Tibial artery (tissue), 4 donors: Measurements from ENCODE around the gene PRR5.

Source experiments
- DNase-seq, 2 donors: peaks; one replicate each; pipeline ENCODE4 v3.0.0-alpha.2; 2019
- H3K27ac ChIP-seq, 2 donors: fragments of 200-600 bp; sonication (generic) in 1 of 2; 1 replicate in 1 of 2; 2 replicates in 1 of 2; pipeline ENCODE4 v1.5.1; 2018 to 2019; ENCODE audit warnings: mild to moderate bottlenecking in 1 of 2
- H3K27me3 ChIP-seq, 2 donors: fragments of 200-600 bp; sonication (generic) in 1 of 2; one replicate each; pipeline versions ENCODE4 v1.5.1 to v1.6.0; 2016 to 2019
- H3K36me3 ChIP-seq, 3 donors: fragments of 200-600 bp; sonication (generic) in 2 of 3; one replicate each; pipeline ENCODE4 v1.5.1; 2016 to 2019; ENCODE audit warnings: mild to moderate bottlenecking in 2 of 3
- H3K4me1 ChIP-seq, 4 donors: fragments of 200-600 bp; sonication (generic) in 2 of 4; 1 replicate in 3 of 4; 2 replicates in 1 of 4; pipeline ENCODE4 v1.5.1; 2016 to 2019
- H3K4me3 ChIP-seq, 2 donors: fragments of 200-600 bp; sonication (generic) in 1 of 2; 1 replicate in 1 of 2; 2 replicates in 1 of 2; pipeline ENCODE4 v1.5.1; 2018 to 2019; ENCODE audit warnings: mild to moderate bottlenecking in 2 of 2
- H3K9me3 ChIP-seq, 3 donors: fragments of 200-600 bp; sonication (generic) in 1 of 3; one replicate each; pipeline ENCODE4 v1.5.1; 2016 to 2019
- CTCF ChIP-seq, 2 experiments: fragments of 200-600 bp in 1 of 2; fragments of 450-650 bp in 1 of 2; IDR thresholded peaks; one replicate each; pipeline ENCODE4 v1.5.1; 2017 to 2019; ENCODE audit warnings: antibody characterized with exemption in 2 of 2, mild to moderate bottlenecking in 1 of 2, moderate library complexity in 1 of 2
- intact Hi-C: fragments of 100-400 bp; cut with DNase I; formaldehyde crosslinking; loops from one replicate; pipeline ENCODE4 v1.15.0; 2023; ENCODE audit warnings: low total_unique reads

The PRR5 gene

GRCh38 chr22:44698531-44699421 lies 3.2 kb upstream of the PRR5 start:
- intact Hi-C loops = loop anchor here (5.0 kb wide), 1 partner anchor 39 kb away; no protein-coding TSS in a partner anchor
- DNase-seq = no peak
- H3K27ac ChIP-seq = peak overlapping the region; percentile 53 to 69

GRCh38 chr22:44700456-44700855 lies 1.5 kb upstream of the PRR5 start:
- Histone ChIP-seq H3K27ac (no peak overlapping the region), H3K27me3 (peaks cover 0 to 48% of the 10 kb centered on the region in 2 donors), H3K4me1 (peaks cover 0 to 33% (median 16%) of the 10 kb centered on the region in 4 donors), H3K36me3 (no peaks in the 10 kb centered on the region), H3K4me3 (no peak overlapping the region), H3K9me3 (no peaks in the 10 kb centered on the region)
- no peak for TF ChIP-seq CTCF (IDR thresholded peaks at IDR 0.05)
- DNase-seq = no peak
- intact Hi-C loops = no loop called here

More at GRCh38 chr22:44698531-44699421, 3.2 kb upstream of the PRR5 start:
- no peaks in the 10 kb centered on the region for H3K9me3 ChIP-seq
- H3K4me3 ChIP-seq = no peak overlapping the region
- TF ChIP-seq CTCF (IDR thresholded peaks at IDR 0.05) = no peak
- peaks cover 0 to 33% (median 16%) of the 10 kb centered on the region in 4 donors for H3K4me1 ChIP-seq
- H3K27me3 ChIP-seq = peaks cover 0 to 39% of the 10 kb centered on the region in 2 donors
- no peaks in the 10 kb centered on the region for H3K36me3 ChIP-seq

DNA sequence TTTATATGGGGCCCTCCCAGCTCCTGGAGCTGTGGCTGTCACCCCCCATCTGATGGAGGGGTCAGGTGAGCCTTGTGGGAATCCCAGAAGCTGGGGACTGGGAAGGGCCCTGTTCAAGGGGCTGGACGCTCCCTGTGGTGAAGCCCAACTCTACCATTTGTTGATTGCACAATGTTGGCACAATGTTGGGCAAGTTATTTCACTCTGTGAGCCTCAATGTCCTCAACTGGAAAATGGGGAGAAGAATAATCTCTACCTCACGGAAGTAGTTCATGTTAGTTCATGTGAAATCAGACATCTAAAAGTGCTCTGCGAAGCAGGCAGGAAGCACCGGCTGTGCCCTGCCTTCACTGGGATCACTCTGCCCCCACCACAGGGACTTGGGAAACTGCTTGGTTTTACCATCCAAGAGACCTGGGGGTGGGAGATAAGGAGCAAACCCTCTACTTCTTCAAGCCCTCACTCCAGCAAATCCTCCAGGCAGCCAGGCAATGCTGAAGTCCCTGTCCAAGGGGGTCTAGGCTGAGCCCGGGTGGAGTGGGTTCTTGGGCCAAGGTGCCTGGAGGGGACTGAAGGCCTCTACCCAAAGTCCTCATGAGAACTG lies 715 bp upstream of the PRR5 start:
- peak overlapping the region in 1 of 2 donors; percentile 57 for H3K27ac ChIP-seq
- peaks cover 0 to 52% of the 10 kb centered on the region in 2 donors for H3K27me3 ChIP-seq
- no peaks in the 10 kb centered on the region for H3K9me3 ChIP-seq
- H3K4me1 ChIP-seq = peaks cover 0 to 33% (median 16%) of the 10 kb centered on the region in 4 donors
- H3K4me3 ChIP-seq = peak overlapping the region; percentile 49 to 67
- no peaks in the 10 kb centered on the region for H3K36me3 ChIP-seq
- TF ChIP-seq CTCF (IDR thresholded peaks at IDR 0.05) = no peak
- intact Hi-C loops = no loop called here
- DNase-seq = no peak

- intact Hi-C loops = no loop called here
- Histone ChIP-seq H3K4me3 (peak overlapping the region; percentile 49 to 67), H3K4me1 (peaks cover 0 to 30% (median 16%) of the 10 kb centered on the region in 4 donors), H3K27me3 (peaks cover 0 to 44% of the 10 kb centered on the region in 2 donors), H3K9me3 (no peaks in the 10 kb centered on the region), H3K36me3 (no peaks in the 10 kb centered on the region), H3K27ac (no peak overlapping the region)
- TF ChIP-seq CTCF (IDR thresholded peaks at IDR 0.05) = no peak
- no peak for DNase-seq
These were observed 635 bp downstream of the PRR5 start for GRCh38 chr22:44702479-44703198.

GRCh38 chr22:44703255-44703870 lies 1.4 kb downstream of the PRR5 start:
- H3K9me3 ChIP-seq = no peaks in the 10 kb centered on the region
- H3K4me3 ChIP-seq = peak overlapping the region in 1 of 2 donors; percentile 67

More at GRCh38 chr22:44703255-44703870, 1.4 kb downstream of the PRR5 start:
- TF ChIP-seq CTCF (IDR thresholded peaks at IDR 0.05) = no peak
- Histone ChIP-seq H3K27ac (no peak overlapping the region), H3K36me3 (no peaks in the 10 kb centered on the region), H3K4me1 (peaks cover 0 to 27% (median 16%) of the 10 kb centered on the region in 4 donors), H3K27me3 (peaks cover 0 to 39% of the 10 kb centered on the region in 2 donors)
- intact Hi-C loops = no loop called here
- DNase-seq = no peak
